ENCODE data around the gene LBHD2.

The LBHD2 gene

DNA sequence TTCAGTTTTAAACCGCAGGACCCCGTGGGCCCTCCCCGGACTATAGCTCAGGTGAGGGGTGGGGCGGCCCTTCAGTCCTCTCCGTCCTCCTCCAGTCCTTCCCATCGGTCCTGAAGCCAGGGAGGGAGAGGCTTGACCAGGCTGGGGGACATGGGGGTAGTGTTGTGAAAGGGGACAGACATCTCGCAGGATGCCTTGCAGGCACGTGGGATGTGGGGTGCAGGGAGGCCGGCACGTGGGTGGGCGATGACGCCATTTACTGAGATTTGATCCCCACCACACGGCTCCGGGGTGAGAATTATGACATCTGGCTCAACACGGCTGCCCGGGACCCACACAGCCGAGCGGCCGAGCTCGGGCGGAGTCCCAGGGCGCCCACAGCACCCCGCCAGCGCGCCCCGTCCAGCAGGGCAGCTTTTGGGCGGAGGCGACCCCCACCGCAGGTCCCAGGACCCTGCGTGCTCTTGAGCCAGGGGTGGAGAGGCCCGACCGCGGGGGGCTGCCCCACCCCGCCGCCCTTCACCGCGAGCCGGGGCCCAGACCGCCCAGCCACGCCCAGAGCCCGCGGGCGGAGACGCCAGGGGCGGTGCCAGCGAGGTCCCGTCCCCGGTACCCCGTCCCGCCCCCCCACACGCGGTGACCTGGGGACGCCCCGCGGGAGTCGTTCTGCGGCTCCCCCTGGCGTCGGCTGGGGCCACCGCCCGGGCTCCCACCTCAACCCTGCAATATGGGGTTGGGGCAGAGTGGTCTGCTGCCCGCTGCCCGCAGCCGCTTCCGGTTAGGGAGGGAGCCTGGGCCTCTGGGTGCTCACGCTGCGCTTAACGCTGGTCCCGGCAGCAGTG lies 7.3 kb downstream of the LBHD2 start:
- DNase-seq (ENCODE audit: low read depth): no peak

DNA sequence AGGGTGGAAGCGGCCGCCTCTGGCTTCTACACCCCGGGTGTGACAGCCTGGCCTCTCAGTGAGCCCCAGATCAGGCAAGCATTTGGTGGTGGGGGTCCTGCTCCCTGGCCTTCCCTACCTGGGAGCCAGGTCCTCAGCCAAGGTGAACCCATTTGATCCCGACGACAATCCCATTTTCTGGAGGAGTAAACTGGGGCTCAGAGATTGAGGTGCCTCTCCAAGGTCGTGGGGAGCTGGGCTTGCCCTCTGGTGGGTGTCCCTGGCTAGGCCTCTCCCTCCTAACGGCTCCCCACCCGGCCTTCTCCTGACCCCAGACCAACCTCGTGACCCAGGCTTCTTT lies 7.8 kb downstream of the LBHD2 start:
- DNase-seq (ENCODE audit: low read depth): no peak

DNA sequence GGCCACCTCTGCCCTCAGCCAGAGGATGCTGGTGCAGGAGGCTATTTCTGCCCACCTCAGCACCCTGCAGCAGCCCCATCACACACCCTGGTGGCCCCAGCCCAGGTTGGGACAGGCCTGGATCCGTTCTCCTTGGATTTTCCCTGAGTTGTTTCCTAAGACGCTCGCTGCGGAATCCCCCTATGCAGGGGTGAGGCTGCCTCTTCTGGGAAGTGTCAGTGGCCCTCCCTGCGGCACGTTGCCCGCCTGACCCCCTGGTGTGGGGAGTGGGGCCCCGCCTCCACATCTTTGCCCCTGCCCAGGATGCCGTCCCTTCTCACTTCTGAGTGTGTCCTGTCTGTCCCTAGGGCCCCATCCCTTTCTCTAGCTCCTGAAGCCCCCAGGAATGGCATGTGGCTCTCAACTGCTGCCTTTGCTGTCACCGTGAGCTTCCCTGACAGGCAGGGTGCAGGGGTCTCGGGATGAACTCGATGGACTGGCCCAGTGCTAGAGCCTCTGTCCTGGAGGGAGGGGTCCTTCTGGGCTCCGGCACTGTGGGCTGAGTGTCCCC lies 9.9 kb downstream of the LBHD2 start:
- DNase-seq (ENCODE audit: low read depth): no peak

DNA sequence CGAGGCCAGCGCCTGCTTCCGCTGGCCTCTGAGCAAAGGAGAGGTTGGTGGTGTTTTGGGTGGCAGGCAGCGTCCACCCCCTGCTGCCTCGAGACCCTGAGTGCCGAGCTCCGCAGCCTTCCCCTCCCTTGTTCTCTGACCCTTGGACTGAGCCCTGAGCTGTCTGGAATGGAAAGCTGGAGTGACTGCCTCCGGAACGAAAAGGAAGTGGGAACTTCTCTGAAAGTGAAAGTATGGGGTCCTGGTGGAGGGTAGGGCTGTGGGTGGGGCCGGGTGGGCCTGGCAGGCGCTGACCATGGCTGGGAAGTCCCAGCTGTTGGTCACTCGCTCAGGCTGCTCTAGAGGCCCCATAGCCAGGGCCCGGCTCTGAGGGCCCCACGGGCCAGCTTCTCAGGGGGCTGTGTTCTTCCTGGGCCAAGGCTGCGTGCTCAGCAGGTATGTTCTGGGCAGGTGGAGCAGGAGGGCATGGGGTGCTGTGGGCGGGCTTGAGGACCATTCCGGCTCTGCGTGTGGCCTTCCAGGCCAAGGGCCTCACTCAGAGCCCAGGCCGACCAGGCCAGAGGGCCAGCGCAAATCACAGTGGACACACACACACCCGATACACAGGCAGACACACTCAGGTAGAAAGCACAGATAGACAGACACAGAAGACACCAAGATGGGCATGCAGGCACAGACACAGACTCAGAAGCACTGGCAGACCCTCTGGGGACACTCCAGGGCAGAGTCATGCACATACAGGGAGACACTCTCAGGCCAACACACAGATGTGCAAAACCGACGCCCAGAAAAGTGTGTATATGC lies 10.6 kb downstream of the LBHD2 start, which contains the start of gene EXOC3L4:
TSS of gene EXOC3L4 (plus strand) at position 320 of the 804 bp plus-strand sequence. CDS start 5,495 bp downstream, outside the sequence.
- no peak for DNase-seq (ENCODE audit: low read depth)

DNA sequence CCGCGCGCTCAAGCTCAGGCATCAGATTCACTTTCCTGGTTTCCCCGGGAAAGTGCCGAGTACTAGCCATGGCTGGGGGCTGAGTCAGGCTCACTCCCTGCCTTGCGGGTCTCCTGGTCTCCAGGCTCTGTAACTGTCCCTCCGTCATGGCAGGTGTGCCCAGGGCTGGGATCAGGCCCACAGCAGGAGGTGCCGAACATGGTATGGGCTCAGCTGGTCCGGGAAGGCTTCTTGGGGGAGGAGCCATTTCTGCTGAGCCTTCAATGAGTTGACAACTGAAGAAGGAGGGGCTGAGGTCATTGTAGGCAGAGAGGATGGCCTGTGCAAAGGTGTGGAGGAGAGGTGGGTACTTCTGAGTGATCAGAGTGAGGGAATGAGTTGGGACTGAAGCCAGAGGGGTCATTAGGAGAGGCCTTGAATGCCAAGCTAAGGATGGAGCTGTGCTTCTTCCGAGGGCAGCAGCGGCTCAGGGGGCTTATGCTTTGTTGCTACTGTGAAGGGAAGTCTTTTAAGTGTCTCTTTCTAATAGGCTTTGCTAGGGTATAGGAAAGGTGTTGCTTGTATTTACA lies 11.3 kb downstream of the LBHD2 start:
- DNase-seq (ENCODE audit: low read depth): no peak

DNA sequence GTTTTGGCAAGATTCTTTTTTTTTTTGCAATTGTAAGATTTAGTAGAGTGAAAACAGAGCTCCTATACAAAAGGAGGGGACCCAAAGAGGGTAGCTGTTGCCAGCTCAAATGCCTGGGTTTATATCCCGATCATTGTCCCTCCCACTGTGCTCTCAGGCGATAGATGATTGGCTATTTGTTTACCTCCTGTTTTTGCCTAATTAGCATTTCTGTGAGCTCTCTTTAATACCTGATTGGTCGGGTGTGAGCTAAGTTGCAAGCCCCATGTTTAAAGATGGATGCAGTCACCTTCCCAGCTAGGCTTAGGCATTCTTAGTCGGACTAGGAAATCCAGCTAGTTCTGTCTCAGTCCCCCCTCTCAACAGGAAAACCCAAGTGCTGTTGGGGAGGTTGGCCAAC lies 12.4 kb downstream of the LBHD2 start:
- DNase-seq (ENCODE audit: low read depth): no peak

DNA sequence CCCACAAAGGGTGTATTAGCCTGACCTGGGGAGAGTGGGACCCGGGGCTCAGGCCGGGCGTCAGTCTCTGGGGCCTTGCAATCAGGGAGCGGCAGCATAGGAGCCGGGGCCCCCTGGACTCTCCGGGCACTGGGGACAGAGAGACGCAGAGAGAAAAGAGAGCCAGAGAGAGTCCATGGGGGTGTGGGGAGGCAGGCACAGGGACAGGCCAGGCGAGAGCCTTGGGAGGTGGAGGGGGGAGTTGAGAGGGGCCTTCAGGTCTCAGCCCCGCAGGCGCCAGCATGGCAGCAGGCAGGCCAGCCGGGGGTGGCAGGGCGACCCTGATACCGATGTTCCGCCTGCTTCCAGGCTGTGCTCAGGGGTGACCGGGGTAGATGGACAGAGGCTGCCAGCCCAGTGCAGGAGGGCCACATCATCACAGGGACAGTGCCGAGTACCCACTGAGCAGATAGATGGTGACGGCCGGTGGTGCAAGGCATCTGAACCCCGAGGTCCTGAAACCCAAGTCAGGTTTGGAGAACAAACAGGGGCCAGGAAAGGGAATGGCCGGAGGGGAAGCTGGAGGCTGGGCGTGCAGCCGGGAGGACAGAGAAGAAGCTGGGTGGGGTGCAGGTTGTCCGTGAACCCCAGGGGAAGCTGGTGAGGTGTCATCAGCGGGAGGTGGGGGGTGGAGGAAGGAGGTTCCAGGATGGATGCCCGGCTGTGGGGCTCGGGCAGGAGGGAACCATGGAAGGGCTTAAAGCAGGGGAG lies 13.4 kb downstream of the LBHD2 start:
- DNase-seq (ENCODE audit: low read depth): no peak

DNA sequence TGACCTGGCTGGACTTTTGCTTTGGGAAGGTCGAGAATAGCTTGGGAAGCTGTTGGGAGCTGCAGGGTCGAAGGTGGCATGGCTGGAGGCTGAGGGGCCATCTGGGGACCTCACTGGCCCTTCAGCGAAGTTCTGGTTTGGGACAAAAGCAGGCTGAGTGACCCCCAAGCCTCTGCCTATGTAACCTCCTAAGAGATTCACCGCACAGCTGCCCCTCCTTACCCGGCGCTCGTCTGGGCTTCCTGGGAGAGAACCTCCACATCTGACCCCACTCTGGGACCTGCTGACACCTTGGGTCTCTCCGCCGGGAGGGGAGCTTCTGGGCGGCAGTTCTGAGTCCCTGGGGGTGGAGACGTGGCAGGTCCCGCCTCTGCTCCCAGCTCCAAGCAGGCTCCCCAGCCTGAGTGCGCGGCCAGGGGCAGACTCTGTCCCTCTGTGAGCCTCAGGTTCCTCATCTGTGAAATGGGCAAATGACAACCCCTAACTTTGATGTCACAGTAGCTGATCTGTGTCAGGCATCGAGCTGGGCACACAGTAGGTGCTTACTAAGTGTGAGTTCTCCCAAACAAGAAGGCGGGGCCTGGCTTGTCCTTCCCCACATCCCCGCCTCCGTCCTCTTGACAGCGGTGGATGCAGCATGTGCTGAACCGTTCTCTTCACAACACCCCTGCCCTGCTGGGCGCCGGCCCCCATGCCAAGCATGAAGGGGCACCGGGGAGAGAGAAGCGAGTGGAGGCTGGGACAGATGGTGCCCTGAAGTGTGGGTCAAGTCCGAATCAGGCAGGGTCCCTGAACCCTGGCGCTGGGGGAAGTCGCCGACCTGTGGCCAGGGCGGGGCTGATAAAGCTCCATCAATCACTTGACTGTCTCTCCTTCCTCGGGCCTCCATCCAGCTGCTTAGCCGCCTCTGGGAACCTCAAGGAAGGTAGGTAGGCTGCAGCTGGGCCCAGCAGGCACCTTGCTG lies 14.3 kb downstream of the LBHD2 start:
- DNase-seq (ENCODE audit: low read depth): no peak

DNA sequence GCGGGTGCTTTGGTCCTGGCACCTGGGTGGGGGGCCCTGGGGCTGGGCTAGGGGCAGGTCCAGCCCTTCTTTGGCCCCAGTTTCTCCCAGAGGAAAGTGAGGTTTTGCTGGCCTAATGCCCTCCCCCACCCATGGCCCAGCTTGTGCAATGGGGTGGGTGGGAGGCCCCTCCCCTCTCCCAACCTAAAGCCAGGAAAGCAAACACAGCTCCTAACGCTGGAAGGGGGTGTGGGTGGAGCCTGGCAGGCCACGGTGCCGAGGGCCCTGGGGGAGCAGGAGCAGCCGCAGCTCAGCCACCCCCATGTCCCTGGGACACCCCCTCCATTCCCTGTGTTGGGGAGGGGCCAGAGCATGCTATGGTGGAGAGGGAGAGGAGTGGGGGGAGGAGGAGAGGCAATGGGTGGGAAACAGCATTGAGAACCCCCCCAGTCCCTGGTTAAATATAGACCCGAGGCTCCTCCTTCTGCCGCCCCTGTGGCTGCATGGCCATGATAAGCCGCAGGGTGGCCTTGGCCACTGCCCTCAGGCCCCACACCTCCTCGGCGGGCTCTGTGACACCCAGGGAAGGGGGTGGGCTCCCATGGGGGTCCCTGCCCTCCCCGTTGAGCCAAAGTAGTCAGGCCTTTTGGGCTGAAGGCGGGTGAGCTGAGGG lies 15.2 kb downstream of the LBHD2 start:
- no peak for DNase-seq (ENCODE audit: low read depth)

DNA sequence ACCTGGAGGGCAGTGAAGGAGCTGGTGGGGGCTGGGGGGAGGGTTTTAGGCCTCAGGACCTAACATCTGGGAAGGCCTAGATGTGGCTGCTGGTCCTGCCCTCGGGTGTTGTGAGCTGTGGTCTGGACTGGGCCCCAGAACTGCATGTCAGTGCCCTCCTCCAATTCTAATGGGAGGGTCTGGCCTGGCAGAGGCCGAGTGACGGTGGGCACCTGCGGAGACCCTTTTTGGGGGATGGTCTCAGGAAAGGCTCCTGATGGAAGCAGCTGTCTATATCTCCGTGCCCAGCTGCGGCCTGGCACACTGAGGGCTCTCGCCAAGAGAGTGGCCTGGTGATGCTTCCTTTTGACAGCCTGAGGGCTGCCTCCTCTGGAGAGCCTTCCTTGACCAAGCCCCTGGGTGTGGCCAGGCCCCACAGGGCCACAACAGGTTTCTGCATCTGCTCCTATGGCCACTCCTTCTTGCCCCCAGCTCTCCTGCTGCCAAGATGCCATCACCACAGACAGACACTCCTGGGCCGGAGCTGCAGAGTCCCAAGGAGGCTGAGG lies 15.8 kb downstream of the LBHD2 start:
- DNase-seq (ENCODE audit: low read depth): no peak

DNA sequence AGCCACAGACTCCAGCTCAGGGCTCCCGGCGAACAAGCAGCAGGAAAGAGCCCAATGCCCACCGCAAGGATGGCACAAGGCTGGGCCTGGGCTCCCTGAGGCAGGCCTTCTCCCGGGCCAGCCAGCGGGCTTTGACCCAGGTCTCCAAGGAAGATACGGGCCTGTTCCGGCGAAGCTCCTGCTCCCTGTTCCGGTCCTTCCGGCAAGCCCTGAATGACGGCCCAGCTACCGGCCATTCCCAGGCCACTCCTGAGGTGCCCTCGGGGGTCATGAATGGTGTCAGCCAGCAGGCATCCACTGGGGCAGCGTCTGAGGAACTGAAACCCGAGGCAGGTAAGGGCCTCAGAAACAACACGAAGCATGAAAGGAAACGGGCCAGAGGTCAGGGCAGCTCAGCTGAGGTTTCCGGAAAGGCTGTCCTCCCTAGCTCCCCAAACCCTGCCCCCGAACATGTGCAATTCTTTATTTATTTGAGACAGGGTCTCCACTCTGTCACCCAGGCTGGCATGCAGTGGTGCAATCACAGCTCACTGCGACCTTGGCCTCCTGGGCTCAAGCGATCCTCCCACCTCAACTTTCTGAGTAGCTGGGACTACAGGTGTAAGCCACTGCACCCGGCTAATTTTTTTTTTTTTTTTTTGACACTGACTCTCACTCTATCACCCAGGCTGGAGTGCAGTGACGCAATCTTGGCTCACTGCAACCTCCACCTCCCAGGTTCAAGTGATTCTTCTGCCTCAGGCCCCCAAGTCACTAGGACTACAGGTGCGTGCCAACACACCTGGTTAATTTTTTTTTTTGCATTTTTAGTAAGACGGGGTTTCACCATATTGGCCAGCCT lies 16.5 kb downstream of the LBHD2 start:
- no peak for DNase-seq (ENCODE audit: low read depth)

DNA sequence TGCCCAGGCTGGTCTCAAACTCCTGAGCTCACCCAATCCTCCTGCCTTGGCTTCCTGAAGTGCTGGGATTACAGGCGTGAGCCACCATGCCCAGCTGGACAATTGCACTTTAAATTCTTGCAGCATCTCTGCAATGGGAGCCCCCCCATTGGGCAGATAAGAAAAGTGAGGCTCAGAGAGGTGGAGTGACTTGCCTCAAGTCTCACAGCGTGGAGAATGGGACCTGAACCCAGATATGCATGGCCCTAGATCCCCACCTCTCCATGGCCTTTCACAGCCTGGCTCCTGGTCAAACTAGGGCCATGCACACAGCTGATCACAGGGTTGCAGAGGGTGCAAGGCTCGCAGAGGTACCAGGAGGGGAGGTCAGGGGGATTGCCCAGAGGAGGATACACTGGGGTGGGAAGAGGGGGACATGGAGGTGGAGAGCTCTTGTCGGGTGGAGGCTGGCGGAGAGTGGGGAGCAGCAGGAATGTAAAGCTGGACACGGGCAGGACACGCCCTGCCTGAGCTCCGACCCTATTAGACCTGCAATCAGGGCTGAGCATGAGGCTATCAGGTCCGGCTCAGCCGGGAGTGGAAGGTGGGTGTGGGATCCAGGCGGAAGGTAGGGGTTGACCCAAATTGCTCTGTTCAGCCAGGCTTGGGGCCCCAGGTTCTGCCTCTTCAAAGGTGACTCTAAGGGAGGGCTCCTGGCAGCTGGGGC lies 17.4 kb downstream of the LBHD2 start:
- DNase-seq (ENCODE audit: low read depth): no peak

DNA sequence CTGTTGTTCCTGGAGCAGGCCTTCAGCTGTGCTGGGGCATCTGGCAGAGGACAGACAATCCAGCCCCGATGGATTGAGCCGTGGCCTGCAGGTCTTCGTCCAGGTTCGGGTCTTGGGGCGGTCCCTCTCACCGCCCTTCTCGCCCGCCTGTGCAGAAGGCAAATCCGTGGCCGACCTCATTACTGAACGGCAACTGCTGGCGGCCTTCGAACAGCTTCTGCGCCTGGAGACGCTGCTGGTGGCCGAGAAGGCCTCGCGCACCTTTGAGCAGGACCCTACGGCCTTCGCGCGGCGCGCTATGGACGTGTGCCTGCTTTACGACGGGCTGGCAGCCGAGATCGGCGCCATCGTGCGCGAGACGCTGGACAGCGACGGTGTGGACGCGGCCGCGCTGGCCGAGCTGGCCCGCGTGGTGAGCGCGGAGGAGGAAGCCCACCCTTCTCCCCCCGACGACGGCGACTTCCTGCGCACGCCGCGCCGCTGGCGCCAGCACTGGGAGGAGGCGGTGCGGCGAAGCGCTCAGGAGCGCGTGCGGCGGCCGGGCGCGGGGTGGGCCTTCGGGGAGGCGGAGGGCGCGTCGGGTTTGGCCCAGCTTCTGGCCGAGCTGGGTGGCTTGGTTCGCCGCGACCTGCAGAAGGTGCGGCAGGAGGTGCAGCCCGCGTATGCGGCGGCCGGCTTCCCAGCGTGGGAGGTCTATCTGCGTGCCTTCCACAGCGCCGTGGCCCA lies 18.1 kb downstream of the LBHD2 start:
- no peak for DNase-seq (ENCODE audit: low read depth)

DNA sequence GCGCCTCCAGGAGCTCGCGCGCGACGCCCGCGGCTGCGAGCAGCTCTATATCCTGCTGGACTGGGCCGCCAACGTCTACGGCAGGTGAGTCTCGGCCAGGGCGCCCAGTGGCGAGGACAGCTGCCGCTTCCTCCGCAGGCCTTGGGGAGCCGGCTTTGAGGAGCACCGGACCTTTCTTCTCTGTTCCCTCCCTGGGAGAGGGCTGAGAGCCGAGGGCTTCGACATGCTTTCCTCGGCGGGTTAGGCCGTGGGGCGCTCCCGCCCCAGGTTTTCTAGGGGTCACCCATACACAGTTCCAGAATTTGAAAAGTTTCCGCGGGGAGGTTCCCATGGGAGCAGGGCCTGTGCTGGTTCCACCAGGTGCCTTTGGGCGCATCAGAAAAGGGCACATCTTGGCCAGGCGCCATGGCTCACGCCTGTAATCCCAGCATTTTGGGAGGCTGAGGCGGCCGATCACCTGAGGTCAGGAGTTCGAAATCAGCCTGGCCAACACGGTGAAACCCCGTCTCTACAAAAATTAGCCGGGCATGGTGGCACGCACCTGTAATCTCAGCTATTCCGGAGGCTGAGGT lies 18.8 kb downstream of the LBHD2 start:
- DNase-seq (ENCODE audit: low read depth): no peak

DNA sequence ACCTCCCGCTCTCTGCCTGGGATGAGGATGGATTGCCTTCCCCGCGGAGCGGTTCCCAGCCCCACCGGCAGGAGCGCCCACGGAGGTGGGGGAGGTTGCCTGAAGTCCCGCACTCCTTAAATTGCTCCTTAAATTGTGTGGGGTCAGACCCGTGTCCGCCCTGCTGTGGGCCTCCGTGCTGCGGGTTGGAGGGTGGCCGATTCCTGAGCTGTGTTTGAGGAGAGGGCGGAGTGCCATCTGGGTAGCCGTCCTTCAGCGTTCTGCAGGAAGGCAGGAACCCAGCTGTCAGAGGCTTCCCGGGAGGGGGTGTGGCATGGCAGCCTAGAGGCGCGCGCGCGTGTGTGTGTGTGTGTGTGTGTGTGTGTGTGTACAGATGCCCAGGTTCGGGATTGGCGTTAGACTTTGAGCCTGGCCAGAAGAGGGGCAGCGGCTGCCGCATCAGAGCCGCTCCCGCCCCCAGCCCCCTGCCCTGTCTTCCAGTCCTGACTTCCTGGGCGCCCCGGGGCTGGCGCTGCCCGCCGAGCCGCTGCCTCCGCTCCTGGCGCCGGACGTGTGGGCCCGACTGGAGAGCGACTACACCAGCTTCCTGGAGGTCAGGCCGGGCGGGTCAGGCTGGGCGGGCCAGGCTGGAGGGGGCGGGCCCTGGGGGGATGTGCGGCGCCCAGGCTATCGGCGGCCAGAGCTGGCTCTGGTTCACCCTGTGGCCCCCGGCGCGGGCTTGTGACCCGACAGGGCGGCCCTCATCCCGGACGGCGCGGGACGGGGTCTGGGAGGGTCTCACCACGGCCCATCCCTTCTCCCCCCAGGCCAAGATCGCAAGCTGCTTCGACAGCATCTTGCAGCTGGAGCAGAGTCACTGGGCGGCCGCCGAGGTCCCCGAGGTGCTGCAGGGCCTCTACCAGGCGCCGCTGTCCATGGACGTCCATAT lies 19.7 kb downstream of the LBHD2 start:
- DNase-seq (ENCODE audit: low read depth): no peak

DNA sequence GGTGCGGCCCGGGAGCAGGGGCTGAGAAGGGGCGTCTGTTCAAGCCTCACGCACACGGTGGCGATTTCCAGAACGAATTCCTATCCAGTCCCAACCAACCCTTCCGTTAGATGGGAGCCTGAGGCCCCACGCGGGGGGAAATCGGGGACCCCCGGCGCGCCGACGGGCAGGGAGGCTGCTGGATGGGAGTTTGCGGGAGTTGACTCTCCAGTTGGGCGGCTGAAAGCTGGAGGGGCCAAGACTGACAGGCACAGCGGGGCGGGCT lies 20.3 kb downstream of the LBHD2 start:
- no peak for DNase-seq (ENCODE audit: low read depth)
